KMS-11 (cell line): ENCODE results near the gene LMLN.
A peak's percentile ranks its signal among the peaks of the same experiment; 100 is the strongest.
"Not testable (repeated sequence)": the region's sequence is repeated elsewhere in the genome, so short reads cannot be mapped to it uniquely, and the experiment has no call there.

Experiments used
- H2AFZ ChIP-seq: fragments of 200-600 bp; sonication (generic); 2 replicates; pipeline ENCODE4 v1.6.1; 2016; ENCODE audit warnings: antibody characterized with exemption, mixed run types, low read depth
- H3K27ac ChIP-seq: fragments of 200-600 bp; sonication (generic); 2 replicates; pipeline ENCODE4 v1.6.1; 2016; ENCODE audit warnings: mild to moderate bottlenecking, mixed run types
- H3K27me3 ChIP-seq: fragments of 200-600 bp; sonication (generic); 2 replicates; pipeline ENCODE4 v1.6.1; 2017; ENCODE audit warnings: mild to moderate bottlenecking, low read depth, mixed run types, moderate library complexity; ENCODE audit not compliant: insufficient read depth
- H3K36me3 ChIP-seq: fragments of 200-600 bp; sonication (generic); 2 replicates; pipeline ENCODE4 v1.6.1; 2017; ENCODE audit warnings: mild to moderate bottlenecking, mixed run types; ENCODE audit not compliant: insufficient read depth
- H3K4me1 ChIP-seq: fragments of 200-600 bp; sonication (generic); 2 replicates; pipeline ENCODE4 v1.6.1; 2016; ENCODE audit warnings: mild to moderate bottlenecking, low read depth, mixed run types; ENCODE audit not compliant: poor library complexity, severe bottlenecking
- H3K4me2 ChIP-seq: fragments of 200-600 bp; sonication (generic); 2 replicates; pipeline ENCODE4 v1.7.0; 2016; ENCODE audit warnings: mild to moderate bottlenecking, mixed run types
- H3K4me3 ChIP-seq: fragments of 200-600 bp; sonication (generic); IDR thresholded peaks from 2 replicates; pipeline ENCODE4 v1.6.1; 2017; ENCODE audit warnings: low read depth, low read length, mixed read lengths; ENCODE audit not compliant: insufficient read depth
- H3K79me2 ChIP-seq: fragments of 200-600 bp; sonication (generic); 2 replicates; pipeline ENCODE4 v1.6.1; 2016; ENCODE audit warnings: low read depth, mixed run types; ENCODE audit not compliant: insufficient read depth
- H3K9ac ChIP-seq: fragments of 200-600 bp; sonication (generic); 2 replicates; pipeline ENCODE4 v1.6.1; 2016; ENCODE audit warnings: mild to moderate bottlenecking, mixed run types
- H4K20me1 ChIP-seq: fragments of 200-600 bp; sonication (generic); 2 replicates; pipeline ENCODE4 v1.6.1; 2016; ENCODE audit warnings: mild to moderate bottlenecking, mixed run types; ENCODE audit not compliant: insufficient read depth
- CTCF ChIP-seq: fragments of 200-600 bp; sonication (generic); conservative IDR thresholded peaks from 2 replicates; pipeline ENCODE4 v1.6.1; 2017; ENCODE audit warnings: low read depth, mild to moderate bottlenecking, antibody characterized with exemption, low read length, moderate library complexity, mixed read lengths

Gene LMLN

DNA sequence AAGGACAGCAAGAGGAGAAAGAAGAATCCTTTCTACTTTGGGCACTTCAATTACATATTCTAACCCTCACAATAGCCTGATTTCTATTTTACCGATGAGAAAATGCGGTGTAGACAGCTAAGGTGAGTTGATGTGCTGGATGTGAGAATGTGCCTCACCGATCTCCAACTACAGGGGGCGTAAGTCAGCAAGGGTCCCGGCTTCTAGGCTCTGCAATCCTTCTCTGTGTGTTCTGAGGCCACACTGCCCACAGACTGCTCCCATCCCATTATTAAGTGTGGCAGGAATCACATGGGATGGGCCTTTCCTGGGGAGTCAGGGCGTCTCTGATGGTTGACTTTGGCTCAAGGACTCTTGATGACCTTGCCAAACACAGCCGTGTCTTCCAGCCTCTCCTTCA lies 33.6 kb upstream of the LMLN start:
- Histone ChIP-seq H3K9ac (no peak overlapping the region), H3K4me1 (peaks cover 11% of the 10 kb centered on the region), H3K27ac (no peak overlapping the region), H4K20me1 (no peaks in the 10 kb centered on the region), H2AFZ (no peak overlapping the region), H3K36me3 (no peaks in the 10 kb centered on the region), H3K4me2 (no peak overlapping the region), H3K79me2 (no peaks in the 10 kb centered on the region), H3K4me3 (no peak overlapping the region), H3K27me3 (peaks cover 4% of the 10 kb centered on the region; the same call in 1 of the 2 replicates)
- peak; percentile 31; the same call in 1 of the 2 replicates for TF ChIP-seq CTCF

- not testable (repeated sequence) for H3K9ac ChIP-seq, H3K27me3 ChIP-seq, H2AFZ ChIP-seq, H3K36me3 ChIP-seq, H3K79me2 ChIP-seq, H3K4me2 ChIP-seq, H3K4me1 ChIP-seq, H3K27ac ChIP-seq, H4K20me1 ChIP-seq, H3K4me3 ChIP-seq
Measured at GRCh38 chr3:197927578-197927977, 32.4 kb upstream of the LMLN start.

- Histone ChIP-seq H3K27me3 (no peaks in the 10 kb centered on the region), H4K20me1 (no peaks in the 10 kb centered on the region), H3K79me2 (no peaks in the 10 kb centered on the region), H2AFZ (no peak overlapping the region), H3K4me2 (no peak overlapping the region), H3K36me3 (no peaks in the 10 kb centered on the region), H3K27ac (no peak overlapping the region), H3K9ac (no peak overlapping the region), H3K4me3 (no peak overlapping the region), H3K4me1 (no peaks in the 10 kb centered on the region)
- TF ChIP-seq CTCF = no peak
Measured at GRCh38 chr3:197936819-197937384, 23.1 kb upstream of the LMLN start.

DNA sequence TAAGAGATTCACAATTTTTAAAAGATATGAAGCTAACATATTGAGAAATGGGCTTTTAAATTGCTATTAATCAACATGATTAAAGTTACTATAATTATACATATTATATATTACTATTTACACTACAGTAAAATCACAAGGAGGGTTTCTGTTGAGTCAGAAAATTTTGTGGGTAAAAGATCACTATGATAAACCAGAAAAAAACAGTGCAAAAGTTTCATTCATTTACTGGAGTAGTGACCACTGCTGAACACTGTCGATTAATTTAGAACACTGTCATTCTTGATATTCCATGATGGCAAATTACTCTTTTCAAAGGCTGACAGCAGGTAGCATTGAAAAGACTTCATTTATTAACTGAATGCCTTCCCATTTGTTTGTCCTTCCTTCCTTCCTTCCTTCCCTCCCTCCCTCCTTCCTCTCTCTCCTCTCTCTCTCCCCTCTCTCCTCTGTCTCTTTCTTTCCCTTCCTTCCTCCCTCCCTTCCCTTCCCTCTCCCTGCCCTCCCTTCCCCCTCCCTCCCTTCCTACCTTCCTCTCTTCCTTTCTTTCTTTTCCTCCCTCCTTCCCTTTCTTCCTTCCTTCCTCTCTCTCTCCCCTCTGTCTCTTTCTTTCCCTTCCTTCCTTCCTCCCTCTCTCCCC lies 19.2 kb upstream of the LMLN start:
- TF ChIP-seq CTCF = no peak
- Histone ChIP-seq H3K36me3 (no peaks in the 10 kb centered on the region), H3K4me3 (no peak overlapping the region), H3K27me3 (no peaks in the 10 kb centered on the region), H3K9ac (no peak overlapping the region), H3K4me2 (no peak overlapping the region), H3K27ac (no peak overlapping the region), H3K4me1 (no peaks in the 10 kb centered on the region), H3K79me2 (no peaks in the 10 kb centered on the region), H4K20me1 (no peaks in the 10 kb centered on the region), H2AFZ (no peak overlapping the region)

GRCh38 chr3:197942956-197943556 lies 17.0 kb upstream of the LMLN start:
- no peak overlapping the region for H3K9ac ChIP-seq
- H3K36me3 ChIP-seq = no peaks in the 10 kb centered on the region

More at GRCh38 chr3:197942956-197943556, 17.0 kb upstream of the LMLN start:
- Histone ChIP-seq H3K27me3 (no peaks in the 10 kb centered on the region), H3K27ac (no peak overlapping the region), H3K4me1 (no peaks in the 10 kb centered on the region), H3K4me2 (no peak overlapping the region), H3K79me2 (no peaks in the 10 kb centered on the region), H3K4me3 (no peak overlapping the region), H4K20me1 (no peaks in the 10 kb centered on the region), H2AFZ (no peak overlapping the region)
- TF ChIP-seq CTCF = peak; percentile 84
